Measurements from ENCODE around the gene KIF11. TPM values are rescaled to one million over a fixed set of nuclear protein-coding genes. Genes with fewer than 3 reads are reported as not detected.

Gene KIF11
- total RNA-seq, 1 donor from 2014 or later = 52.4 TPM

GRCh38 chr10:92699193-92699517, 106.2 kb downstream of the KIF11 start:
- intact Hi-C loops (cut with micrococcal nuclease) = loop anchor here (1.0 to 10.0 kb wide), 2 partner anchors 9 to 796 kb away; partner anchors contain the start of gene CEP55

GRCh38 chr10:92699518-92700381, 106.8 kb downstream of the KIF11 start:
- intact Hi-C loops (cut with micrococcal nuclease) = loop anchor here (1.0 to 10.0 kb wide), 2 partner anchors 9 to 795 kb away; partner anchors contain the start of gene CEP55

- intact Hi-C loops (cut with micrococcal nuclease) = no loop called here
Observed at GRCh38 chr10:92702301-92702916, 109.5 kb downstream of the KIF11 start.

Other genes starting within 250 kb of the KIF11 start
- gene IDE, start 19.0 kb upstream of the KIF11 start, total RNA-seq = 38.9 and 45.3 TPM in 2 replicates
- 0.12 TPM in 1 of 2 replicates, not detected in the other for gene HHEX, start 96.8 kb downstream of the KIF11 start, total RNA-seq

Data from T-helper 1 cell treated with Interleukin-12 subunit alpha and Interleukin-12 subunit beta and Interleukin-4 antibody, amounts not matched to agents 30 ng/mL and 1 ng/mL, for 36 hours (primary cell).